ENCODE data around the gene SLC1A3. TPM values are rescaled to one million over a fixed set of nuclear protein-coding genes. Genes with fewer than 3 reads are reported as not detected.

Gene SLC1A3
- total and polyA plus RNA-seq, 2 of the 4 experiments (the other 2 are of a cell fraction): 0.27 to 1.3 TPM

GRCh38 chr5:36621985-36622384 lies 15.6 kb downstream of the SLC1A3 start:
- intact Hi-C loops (cut with micrococcal nuclease) (no loop called here), dilution Hi-C loops (cut with HindIII; ENCODE audit: low sequenced_read_pairs, unreplicated experiment) (no loop called here), in situ Hi-C loops (cut with MboI; ENCODE audit: low sequenced_read_pairs) (no loop called here)
- Histone ChIP-seq H3K18ac (ENCODE audit: low read depth, low read length) (no peak overlapping the region), H3K36me3 (ENCODE audit: control insufficient read depth, insufficient read depth, low read length) (no peaks in the 10 kb centered on the region), H3K9me3 (ENCODE audit: control insufficient read depth, insufficient read depth, low read length) (no peaks in the 10 kb centered on the region), H3K27ac (ENCODE audit: insufficient read depth, low read length) (no peak overlapping the region), H2BK5ac (ENCODE audit: low read depth, low read length, poor library complexity, severe bottlenecking) (no peak overlapping the region), H2AK9ac (replicated peaks; ENCODE audit: low read depth, low read length, poor library complexity) (no peak overlapping the region), H3K4ac (ENCODE audit: low read depth, low read length) (no peak overlapping the region), H3K79me1 (ENCODE audit: low read depth in 1 of 2, low read length in 2 of 2) (no peaks in the 10 kb centered on the region), H3K56ac (ENCODE audit: extremely low read depth, insufficient read depth, low read length) (no peak overlapping the region), H3K4me2 (ENCODE audit: low read depth, low read length) (no peak overlapping the region), H4K91ac (ENCODE audit: insufficient read depth, low read depth, low read length) (no peak overlapping the region), H3K9me1 (ENCODE audit: insufficient read depth, low read length) (no peaks in the 10 kb centered on the region), H3K23ac (ENCODE audit: low read depth, low read length) (no peak overlapping the region), H4K8ac (ENCODE audit: low read depth in 2 of 2, low read length in 2 of 2) (no peak overlapping the region), H3K9ac (ENCODE audit: low read depth, low read length) (no peak overlapping the region), H3K14ac (replicated peaks; ENCODE audit: low read depth, low read length) (no peak overlapping the region), H3K4me1 (ENCODE audit: control insufficient read depth, insufficient read depth, low read length) (no peaks in the 10 kb centered on the region), H2BK120ac (ENCODE audit: low read depth, low read length) (no peak overlapping the region), H2AK5ac (ENCODE audit: low read depth, low read length) (no peak overlapping the region), H3K27me3 (ENCODE audit: control insufficient read depth, insufficient read depth, low read length) (no peaks in the 10 kb centered on the region; the same call in 1 of the 2 replicates), H2BK20ac (ENCODE audit: low read depth, low read length) (no peak overlapping the region), H3K4me3 (ENCODE audit: insufficient read depth, low read depth, low read length) (no peak overlapping the region), H2BK15ac (ENCODE audit: low read depth, low read length) (no peak overlapping the region), H4K20me1 (ENCODE audit: insufficient read depth, low read length) (no peaks in the 10 kb centered on the region), H4K5ac (ENCODE audit: low read depth, low read length) (no peak overlapping the region), H2AFZ (replicated peaks; ENCODE audit: low read length, poor library complexity) (no peak overlapping the region)
- no TSS peak for BruUV-seq (replicated peaks)
- DNase-seq: no peak
- ChIA-PET POLR2A (ENCODE audit: unreplicated experiment) (no interaction called here), CTCF (no interaction called here)
- WGBS, 2 experiments (ENCODE audit: extremely low coverage in 2 of 2, insufficient read length in 1 of 2): 100% methylated on average over 1 of the region's 6 CpGs; no CpG with 5 or more reads in 1 of the 2 experiments
- ATAC-seq (ENCODE audit: low read depth): no peak
- TF ChIP-seq RAD21 (IDR thresholded peaks at IDR 0.05; ENCODE audit: low read length) (no peak), MXI1 (IDR thresholded peaks at IDR 0.05; ENCODE audit: borderline replicate concordance, low read depth, low read length) (no peak), RCOR1 (IDR thresholded peaks at IDR 0.05; ENCODE audit: insufficient replicate concordance, low read length) (no peak), FOS (IDR thresholded peaks at IDR 0.05; ENCODE audit: low read depth, low read length) (no peak), ELK1 (IDR thresholded peaks at IDR 0.05; ENCODE audit: borderline replicate concordance, low read depth, low read length) (no peak), CHD1 (IDR thresholded peaks at IDR 0.05; ENCODE audit: low read depth, low read length) (no peak), POLR2A (IDR thresholded peaks at IDR 0.05; ENCODE audit: low read depth, low read length) (no peak), BHLHE40 (IDR thresholded peaks at IDR 0.05; ENCODE audit: low read depth, low read length) (no peak), SMC3 (IDR thresholded peaks at IDR 0.05; ENCODE audit: low read depth, low read length) (no peak)
- TF ChIP-seq, protein P1, sequence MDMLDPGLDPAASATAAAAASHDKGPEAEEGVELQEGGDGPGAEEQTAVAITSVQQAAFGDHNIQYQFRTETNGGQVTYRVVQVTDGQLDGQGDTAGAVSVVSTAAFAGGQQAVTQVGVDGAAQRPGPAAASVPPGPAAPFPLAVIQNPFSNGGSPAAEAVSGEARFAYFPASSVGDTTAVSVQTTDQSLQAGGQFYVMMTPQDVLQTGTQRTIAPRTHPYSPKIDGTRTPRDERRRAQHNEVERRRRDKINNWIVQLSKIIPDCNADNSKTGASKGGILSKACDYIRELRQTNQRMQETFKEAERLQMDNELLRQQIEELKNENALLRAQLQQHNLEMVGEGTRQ (IDR thresholded peaks at IDR 0.05; ENCODE audit: low read depth, low read length): no peak
